Uterus (tissue), 4 donors: ENCODE measurements around the gene ZNF428. TPM values are rescaled to one million over a fixed set of nuclear protein-coding genes. Genes with fewer than 3 reads are reported as not detected.

Experiments
- DNase-seq, 2 donors: peaks; one replicate each; pipeline ENCODE4 v3.0.0-alpha.2; 2019 to 2020
- H3K27ac ChIP-seq, 2 donors: fragments of 200-600 bp; sonication (generic); 1 replicate in 1 of 2; 2 replicates in 1 of 2; pipeline ENCODE4 v1.5.1; 2016 to 2018
- H3K27me3 ChIP-seq, 2 donors: fragments of 200-600 bp; sonication (generic); one replicate each; pipeline ENCODE4 v1.5.1; 2018 to 2019; ENCODE audit warnings: control low read depth in 1 of 2
- H3K36me3 ChIP-seq, 2 donors: fragments of 200-600 bp; sonication (generic); one replicate each; pipeline ENCODE4 v1.5.1; 2019; ENCODE audit warnings: control low read depth in 1 of 2
- H3K4me1 ChIP-seq, 2 donors: fragments of 200-600 bp; sonication (generic); one replicate each; pipeline ENCODE4 v1.5.1; 2018 to 2019; ENCODE audit warnings: control low read depth in 1 of 2
- H3K4me3 ChIP-seq, 2 donors: fragments of 200-600 bp; sonication (generic); 1 replicate in 1 of 2; 2 replicates in 1 of 2; pipeline ENCODE4 v1.5.1; 2018 to 2019; ENCODE audit warnings: mild to moderate bottlenecking in 1 of 2
- H3K9me3 ChIP-seq, 2 donors: fragments of 200-600 bp; sonication (generic); one replicate each; pipeline ENCODE4 v1.5.1; 2019; ENCODE audit warnings: control low read depth in 1 of 2
- POLR2A ChIP-seq, 2 donors: fragments of 450-650 bp; IDR thresholded peaks; one replicate each; pipeline ENCODE4 v1.6.1; 2016; ENCODE audit warnings: antibody characterized with exemption in 2 of 2, mild to moderate bottlenecking in 1 of 2, moderate library complexity in 1 of 2
- intact Hi-C: fragments of 100-400 bp; cut with DNase I; formaldehyde crosslinking; loops from one replicate; pipeline ENCODE4 v1.15.1; 2023; ENCODE audit warnings: low total_unique reads
- total RNA-seq, 4 donors: library from RNA; depleted of rRNA in 3 of 4; stranded (reverse); fragments of >200 nt in 3 of 4; gene quantifications; one replicate each; pipeline versions ENCODE4 v1.1.0 to v1.2.4, GENCODE V29; 2014 to 2023
- TF ChIP-seq, protein P1 (sequence below), 4 experiments: fragments of 200-600 bp in 2 of 4; fragments of 450-650 bp in 2 of 4; sonication (generic) in 2 of 4; IDR thresholded peaks; one replicate each; pipeline ENCODE4 v1.5.1; 2016 to 2019; ENCODE audit warnings: antibody characterized with exemption in 4 of 4, mild to moderate bottlenecking in 2 of 4, moderate library complexity in 1 of 4
- donor health status: DM: yes; HTN: yes; CAD: no.

Gene ZNF428
- total RNA-seq, 4 donors from 2014 or later: 1.5 to 83.3 (median 44.5) TPM

DNA sequence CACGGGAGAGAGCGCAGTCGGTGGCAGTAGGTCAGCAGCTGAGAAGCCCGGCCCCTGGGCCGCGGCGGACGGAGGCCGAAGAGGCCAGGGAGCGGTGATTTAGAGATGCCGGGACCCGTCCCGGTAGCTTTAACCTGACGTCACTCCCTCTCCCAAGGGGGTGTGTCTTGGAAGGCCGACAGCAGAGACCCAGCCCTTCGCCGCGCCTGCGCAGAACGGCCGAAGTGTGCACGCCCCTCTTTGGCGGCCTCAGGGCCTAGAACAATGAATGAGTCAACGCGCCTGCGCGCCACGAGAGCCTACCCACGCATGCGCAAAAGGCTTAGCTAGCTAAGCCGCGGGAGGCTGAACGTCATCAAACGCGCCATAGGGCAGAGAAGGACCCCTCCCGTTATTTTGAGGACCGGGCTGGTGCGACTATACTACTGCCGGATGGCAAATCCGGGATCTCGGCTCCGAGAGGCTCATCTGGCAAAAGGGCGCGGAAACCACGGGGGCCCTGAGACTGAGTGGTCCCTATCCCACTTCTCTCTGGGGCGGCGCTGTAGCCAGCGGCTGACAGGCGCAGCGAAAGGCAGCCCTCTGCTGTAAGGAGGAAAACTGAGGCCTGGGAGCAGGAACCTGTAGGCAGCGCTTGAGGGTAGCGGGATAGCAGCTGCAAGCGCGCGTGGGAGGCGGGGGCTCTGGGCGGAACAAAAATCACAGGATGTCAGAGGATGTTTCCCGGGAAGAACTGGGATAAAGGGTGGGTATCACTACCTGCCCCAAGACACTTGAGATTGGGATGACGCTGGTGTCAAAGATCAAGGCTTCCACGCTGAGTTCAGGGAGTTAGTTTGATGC is 23.2 kb downstream of the ZNF428 start, which contains the start of the genes IRGQ and ZNF576:
IRGQ (minus strand) TSS at position 136 of the 843 bp plus-strand sequence. CDS start 796 bp downstream, outside the sequence.
ZNF576 (plus strand) TSS at position 597 of the 843 bp plus-strand sequence. CDS start 514 bp downstream, outside the sequence.
- H3K4me3 ChIP-seq: peak within 1 kb of the TSS; percentile 59 to 64
- H3K36me3 ChIP-seq: no peaks in the 10 kb centered on the region
- H3K27ac ChIP-seq: peak within 1 kb of the TSS; percentile 96 to 97
- TF ChIP-seq, protein P1, sequence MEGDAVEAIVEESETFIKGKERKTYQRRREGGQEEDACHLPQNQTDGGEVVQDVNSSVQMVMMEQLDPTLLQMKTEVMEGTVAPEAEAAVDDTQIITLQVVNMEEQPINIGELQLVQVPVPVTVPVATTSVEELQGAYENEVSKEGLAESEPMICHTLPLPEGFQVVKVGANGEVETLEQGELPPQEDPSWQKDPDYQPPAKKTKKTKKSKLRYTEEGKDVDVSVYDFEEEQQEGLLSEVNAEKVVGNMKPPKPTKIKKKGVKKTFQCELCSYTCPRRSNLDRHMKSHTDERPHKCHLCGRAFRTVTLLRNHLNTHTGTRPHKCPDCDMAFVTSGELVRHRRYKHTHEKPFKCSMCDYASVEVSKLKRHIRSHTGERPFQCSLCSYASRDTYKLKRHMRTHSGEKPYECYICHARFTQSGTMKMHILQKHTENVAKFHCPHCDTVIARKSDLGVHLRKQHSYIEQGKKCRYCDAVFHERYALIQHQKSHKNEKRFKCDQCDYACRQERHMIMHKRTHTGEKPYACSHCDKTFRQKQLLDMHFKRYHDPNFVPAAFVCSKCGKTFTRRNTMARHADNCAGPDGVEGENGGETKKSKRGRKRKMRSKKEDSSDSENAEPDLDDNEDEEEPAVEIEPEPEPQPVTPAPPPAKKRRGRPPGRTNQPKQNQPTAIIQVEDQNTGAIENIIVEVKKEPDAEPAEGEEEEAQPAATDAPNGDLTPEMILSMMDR (IDR thresholded peaks at IDR 0.05): peak in 2 of 4 experiments; percentile 37 to 43
- peak; percentile 80 to 89 for TF ChIP-seq POLR2A (IDR thresholded peaks at IDR 0.05)
- peak; percentile 100 for DNase-seq
- intact Hi-C loops: no loop called here
- H3K27me3 ChIP-seq: no peaks in the 10 kb centered on the region
- no peaks in the 10 kb centered on the region for H3K9me3 ChIP-seq
- peaks cover 5 to 20% of the 10 kb centered on the region in 2 donors for H3K4me1 ChIP-seq

DNA sequence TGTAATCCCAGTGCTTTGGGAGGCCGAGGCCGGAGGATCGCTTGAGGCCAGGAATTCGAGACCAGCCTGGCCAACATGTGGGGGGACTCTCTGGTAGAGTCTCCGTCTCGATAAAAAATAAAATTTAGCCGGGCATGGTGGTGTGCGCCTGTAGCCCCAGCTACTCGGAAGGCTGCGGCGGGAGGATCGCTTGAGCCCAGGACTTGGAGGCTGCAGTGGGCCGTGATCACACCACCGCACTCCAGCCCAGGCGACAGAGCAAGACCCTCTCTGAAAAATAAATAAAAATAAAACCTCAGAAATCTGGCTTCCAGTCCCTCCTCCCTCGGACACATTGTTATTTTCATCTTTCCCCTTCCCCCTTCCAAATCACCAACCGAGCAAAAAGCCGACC is 23.8 kb downstream of the ZNF428 start:
- no peak for DNase-seq
- H3K36me3 ChIP-seq: no peaks in the 10 kb centered on the region
- H3K27ac ChIP-seq: peak overlapping the region; percentile 87 to 97
- no peaks in the 10 kb centered on the region for H3K27me3 ChIP-seq
- TF ChIP-seq POLR2A (IDR thresholded peaks at IDR 0.05): no peak
- peaks cover 5 to 20% of the 10 kb centered on the region in 2 donors for H3K4me1 ChIP-seq
- intact Hi-C loops: no loop called here
- no peaks in the 10 kb centered on the region for H3K9me3 ChIP-seq
- H3K4me3 ChIP-seq: peak overlapping the region; percentile 59 to 64

- DNase-seq: no peak
- Histone ChIP-seq H3K36me3 (no peaks in the 10 kb centered on the region), H3K27ac (peak overlapping the region; percentile 87 to 97), H3K9me3 (no peaks in the 10 kb centered on the region), H3K27me3 (no peaks in the 10 kb centered on the region), H3K4me3 (peak overlapping the region; percentile 59 to 64), H3K4me1 (peaks cover 5 to 20% of the 10 kb centered on the region in 2 donors)
- intact Hi-C loops: no loop called here
- TF ChIP-seq POLR2A (IDR thresholded peaks at IDR 0.05): no peak
- TF ChIP-seq, protein P1 (IDR thresholded peaks at IDR 0.05): peak in 3 of 4 experiments; percentile 30 to 49 (median 31)
These were observed 24.5 kb downstream of the ZNF428 start for GRCh38 chr19:43594710-43595604.

GRCh38 chr19:43594081-43594697 is 25.2 kb downstream of the ZNF428 start:
- H3K9me3 ChIP-seq: no peaks in the 10 kb centered on the region
- peaks cover 5 to 20% of the 10 kb centered on the region in 2 donors for H3K4me1 ChIP-seq
- no peaks in the 10 kb centered on the region for H3K36me3 ChIP-seq
- peak overlapping the region; percentile 10 to 87 for H3K27ac ChIP-seq
- H3K27me3 ChIP-seq: no peaks in the 10 kb centered on the region
- no peak for TF ChIP-seq POLR2A (IDR thresholded peaks at IDR 0.05)
- TF ChIP-seq, protein P1 (IDR thresholded peaks at IDR 0.05): no peak
- DNase-seq: no peak
- peak overlapping the region; percentile 59 to 64 for H3K4me3 ChIP-seq
- intact Hi-C loops: no loop called here

- Histone ChIP-seq H3K9me3 (no peaks in the 10 kb centered on the region), H3K4me3 (no peak overlapping the region), H3K27ac (no peak overlapping the region), H3K27me3 (no peaks in the 10 kb centered on the region), H3K4me1 (peaks cover 5 to 20% of the 10 kb centered on the region in 2 donors), H3K36me3 (no peaks in the 10 kb centered on the region)
- intact Hi-C loops: no loop called here
- no peak for TF ChIP-seq POLR2A (IDR thresholded peaks at IDR 0.05)
- TF ChIP-seq, protein P1 (IDR thresholded peaks at IDR 0.05): no peak
- no peak for DNase-seq
These were observed 26.6 kb downstream of the ZNF428 start for GRCh38 chr19:43592800-43593350.
